ENCODE data around the gene PCDHA9. TPM values are rescaled to one million over a fixed set of nuclear protein-coding genes. Genes with fewer than 3 reads are reported as not detected.
"Not testable (repeated sequence)": the region's sequence is repeated elsewhere in the genome, so short reads cannot be mapped to it uniquely, and the experiment has no call there.

PCDHA9 gene
- under 1 TPM in 1 of 4 donors, not detected in 3; 0.83 TPM for total RNA-seq

- not testable (repeated sequence) for H3K36me3 ChIP-seq, H3K4me1 ChIP-seq, DNase-seq, H3K27me3 ChIP-seq, H3K4me3 ChIP-seq, H3K27ac ChIP-seq
- H3K9me3 ChIP-seq = peaks cover 0 to 12% (median 4%) of the 10 kb centered on the region in 4 donors
Observed at GRCh38 chr5:140848139-140849102, at the start of gene PCDHA9. Gene PCDHA9 (plus strand): TSS chr5:140848382. CDS start chr5:140848496, 114 bp downstream.

- TF ChIP-seq CTCF (IDR thresholded peaks at IDR 0.05) (peak in 1 of 6 experiments; percentile 7), POLR2A (IDR thresholded peaks at IDR 0.05) (no peak)
- Histone ChIP-seq H3K9me3 (peaks cover 0 to 33% (median 5%) of the 10 kb centered on the region in 4 donors), H3K4me3 (peak within 1 kb of the TSS in 2 of 4 donors; percentile 18 to 35)
Observed at GRCh38 chr5:140800816-140801493, 47.2 kb upstream of the PCDHA9 start, which contains the start of gene PCDHA3. Gene PCDHA3 (plus strand): TSS chr5:140801057.

GRCh38 chr5:140801494-140801841, 46.7 kb upstream of the PCDHA9 start:
- Histone ChIP-seq H3K27me3 (no peaks in the 10 kb centered on the region), H3K4me3 (peak overlapping the region in 2 of 4 donors; percentile 18 to 35), H3K36me3 (no peaks in the 10 kb centered on the region), H3K4me1 (no peaks in the 10 kb centered on the region), H3K27ac (no peak overlapping the region), H3K9me3 (peaks cover 0 to 28% (median 3%) of the 10 kb centered on the region in 4 donors)
- TF ChIP-seq CTCF (IDR thresholded peaks at IDR 0.05) (peak in 1 of 6 experiments; percentile 16), POLR2A (IDR thresholded peaks at IDR 0.05) (no peak)
- DNase-seq = no peak

More at GRCh38 chr5:140800816-140801493, 47.2 kb upstream of the PCDHA9 start, which contains the start of gene PCDHA3:
- DNase-seq = no peak
- no peaks in the 10 kb centered on the region for H3K27me3 ChIP-seq
- H3K36me3 ChIP-seq = no peaks in the 10 kb centered on the region
- no peak within 1 kb of the TSS for H3K27ac ChIP-seq
- no peaks in the 10 kb centered on the region for H3K4me1 ChIP-seq

- H3K27me3 ChIP-seq, H3K36me3 ChIP-seq, H3K27ac ChIP-seq, DNase-seq, H3K4me1 ChIP-seq, H3K4me3 ChIP-seq: not testable (repeated sequence)
- peaks cover 0 to 25% (median 0%) of the 10 kb centered on the region in 4 donors for H3K9me3 ChIP-seq
Observed at GRCh38 chr5:140802381-140802780, 45.8 kb upstream of the PCDHA9 start.

- Histone ChIP-seq H3K9me3 (peaks cover 0 to 29% (median 0%) of the 10 kb centered on the region in 4 donors), H3K27ac (no peak overlapping the region), H3K27me3 (no peaks in the 10 kb centered on the region), H3K4me1 (no peaks in the 10 kb centered on the region), H3K36me3 (no peaks in the 10 kb centered on the region), H3K4me3 (no peak overlapping the region)
- DNase-seq = no peak
- TF ChIP-seq POLR2A (IDR thresholded peaks at IDR 0.05) (no peak), CTCF (IDR thresholded peaks at IDR 0.05) (no peak)
Observed at GRCh38 chr5:140802781-140803271, 45.4 kb upstream of the PCDHA9 start.

GRCh38 chr5:140806834-140807775, 41.1 kb upstream of the PCDHA9 start, which contains the start of gene PCDHA4:
Gene PCDHA4 (plus strand): TSS chr5:140807068.
- H3K36me3 ChIP-seq = no peaks in the 10 kb centered on the region
- TF ChIP-seq POLR2A (IDR thresholded peaks at IDR 0.05) = no peak
- peak in 1 of 6 experiments; percentile 9 for TF ChIP-seq CTCF (IDR thresholded peaks at IDR 0.05)
- H3K4me3 ChIP-seq = peak within 1 kb of the TSS; percentile 9 to 40 (median 20)
- DNase-seq = no peak
- no peaks in the 10 kb centered on the region for H3K27me3 ChIP-seq
- peak within 1 kb of the TSS in 1 of 4 donors; percentile 17 for H3K27ac ChIP-seq
- H3K9me3 ChIP-seq = peaks cover 0 to 31% (median 0%) of the 10 kb centered on the region in 4 donors
- H3K4me1 ChIP-seq = no peaks in the 10 kb centered on the region

- not testable (repeated sequence) for H3K4me1 ChIP-seq, H3K4me3 ChIP-seq, DNase-seq, H3K27me3 ChIP-seq, H3K36me3 ChIP-seq, H3K27ac ChIP-seq
- H3K9me3 ChIP-seq = peaks cover 0 to 20% (median 0%) of the 10 kb centered on the region in 4 donors
Observed at GRCh38 chr5:140808241-140808888, 39.8 kb upstream of the PCDHA9 start.
